ENCODE data around the gene LRRC42. TPM values are rescaled to one million over a fixed set of nuclear protein-coding genes. Genes with fewer than 3 reads are reported as not detected.

The LRRC42 gene
- total and polyA plus RNA-seq, 8 donors = 5.2 to 20.5 (median 6.7) TPM

DNA sequence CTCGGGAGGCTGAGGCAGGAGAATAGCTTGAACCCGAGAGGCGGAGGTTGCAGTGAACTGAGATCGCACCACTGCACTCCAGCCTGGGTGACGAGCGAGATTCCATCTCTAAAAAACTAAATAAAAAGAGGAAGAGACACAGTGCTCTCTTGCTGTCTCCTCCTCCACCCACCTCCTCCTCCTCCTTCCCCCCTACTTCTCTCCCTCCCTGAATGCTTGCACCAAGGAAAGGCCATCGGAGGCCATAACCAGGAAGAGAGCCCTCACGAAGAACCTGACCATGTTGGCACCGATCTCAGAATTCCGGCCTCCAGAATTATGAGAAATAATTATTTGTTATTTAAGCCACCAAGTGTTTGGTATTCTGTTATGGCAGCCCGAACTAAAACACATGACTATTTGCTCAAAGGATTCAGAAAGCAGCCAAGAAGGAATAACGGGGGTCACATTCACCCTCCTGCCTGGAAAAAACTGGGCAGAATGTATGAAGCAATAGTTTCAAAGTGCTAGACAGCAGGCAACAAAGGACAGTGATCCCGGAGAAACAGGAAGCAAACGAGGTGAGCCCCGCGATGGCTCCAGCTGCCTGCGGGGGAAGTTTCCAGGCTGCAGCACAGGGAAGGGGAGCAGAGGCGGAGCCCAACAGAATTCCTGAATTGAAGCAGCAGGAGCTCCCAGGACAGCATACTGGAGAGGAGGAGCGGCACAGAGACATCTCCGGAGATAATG, 36.0 kb downstream of the LRRC42 start:
- intact Hi-C loops (cut with DNase I) = no loop called here
- peak overlapping the region in 3 of 4 donors; percentile 19 to 42 (median 33) for H3K4me3 ChIP-seq
- 38 to 40% methylated on average over 19 to 20 of the region's 20 CpGs for WGBS, 2 donors
- H3K27me3 ChIP-seq = no peaks in the 10 kb centered on the region
- no peaks in the 10 kb centered on the region for H3K9me3 ChIP-seq
- peaks cover 0 to 7% (median 0%) of the 10 kb centered on the region in 3 donors for H3K4me1 ChIP-seq
- peak; percentile 71 to 88 (median 84) for ATAC-seq
- H3K36me3 ChIP-seq = no peaks in the 10 kb centered on the region
- H3K27ac ChIP-seq = peak overlapping the region; percentile 56 to 75 (median 72)
- FAIRE-seq = no peak
- DNase-seq = peak in 5 of 6 donors; percentile 16 to 63 (median 30)
- TF ChIP-seq, protein P1, sequence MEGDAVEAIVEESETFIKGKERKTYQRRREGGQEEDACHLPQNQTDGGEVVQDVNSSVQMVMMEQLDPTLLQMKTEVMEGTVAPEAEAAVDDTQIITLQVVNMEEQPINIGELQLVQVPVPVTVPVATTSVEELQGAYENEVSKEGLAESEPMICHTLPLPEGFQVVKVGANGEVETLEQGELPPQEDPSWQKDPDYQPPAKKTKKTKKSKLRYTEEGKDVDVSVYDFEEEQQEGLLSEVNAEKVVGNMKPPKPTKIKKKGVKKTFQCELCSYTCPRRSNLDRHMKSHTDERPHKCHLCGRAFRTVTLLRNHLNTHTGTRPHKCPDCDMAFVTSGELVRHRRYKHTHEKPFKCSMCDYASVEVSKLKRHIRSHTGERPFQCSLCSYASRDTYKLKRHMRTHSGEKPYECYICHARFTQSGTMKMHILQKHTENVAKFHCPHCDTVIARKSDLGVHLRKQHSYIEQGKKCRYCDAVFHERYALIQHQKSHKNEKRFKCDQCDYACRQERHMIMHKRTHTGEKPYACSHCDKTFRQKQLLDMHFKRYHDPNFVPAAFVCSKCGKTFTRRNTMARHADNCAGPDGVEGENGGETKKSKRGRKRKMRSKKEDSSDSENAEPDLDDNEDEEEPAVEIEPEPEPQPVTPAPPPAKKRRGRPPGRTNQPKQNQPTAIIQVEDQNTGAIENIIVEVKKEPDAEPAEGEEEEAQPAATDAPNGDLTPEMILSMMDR (IDR thresholded peaks at IDR 0.05) = no peak

DNA sequence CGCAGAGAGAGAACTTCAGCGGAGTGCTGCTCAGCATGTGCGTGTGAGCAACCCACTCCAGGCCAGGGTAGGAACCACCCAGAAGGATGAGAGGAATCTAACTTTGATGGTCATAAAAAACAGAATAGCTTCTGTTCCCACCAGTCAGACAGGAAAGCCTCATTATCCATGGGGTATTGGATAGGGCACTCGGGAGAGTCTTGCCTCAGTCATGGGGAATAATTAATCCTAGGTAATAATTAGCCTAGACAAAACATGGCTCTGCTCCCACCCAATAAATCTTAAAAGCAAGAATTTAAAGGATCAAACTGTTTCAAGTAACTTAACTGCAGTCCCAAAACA, 36.6 kb downstream of the LRRC42 start:
- Histone ChIP-seq H3K36me3 (no peaks in the 10 kb centered on the region), H3K9me3 (no peaks in the 10 kb centered on the region), H3K27me3 (no peaks in the 10 kb centered on the region), H3K4me1 (peaks cover 0 to 7% (median 0%) of the 10 kb centered on the region in 3 donors), H3K27ac (peak overlapping the region; percentile 56 to 75 (median 72)), H3K4me3 (peak overlapping the region in 3 of 4 donors; percentile 19 to 42 (median 33))
- peak; percentile 66 to 80 (median 75) for ATAC-seq
- no peak for FAIRE-seq
- intact Hi-C loops (cut with DNase I) = no loop called here
- WGBS, 2 donors = 13 to 24% methylated on average over 4 of the region's 4 CpGs
- DNase-seq = no peak
- TF ChIP-seq, protein P1 (IDR thresholded peaks at IDR 0.05) = no peak

DNA sequence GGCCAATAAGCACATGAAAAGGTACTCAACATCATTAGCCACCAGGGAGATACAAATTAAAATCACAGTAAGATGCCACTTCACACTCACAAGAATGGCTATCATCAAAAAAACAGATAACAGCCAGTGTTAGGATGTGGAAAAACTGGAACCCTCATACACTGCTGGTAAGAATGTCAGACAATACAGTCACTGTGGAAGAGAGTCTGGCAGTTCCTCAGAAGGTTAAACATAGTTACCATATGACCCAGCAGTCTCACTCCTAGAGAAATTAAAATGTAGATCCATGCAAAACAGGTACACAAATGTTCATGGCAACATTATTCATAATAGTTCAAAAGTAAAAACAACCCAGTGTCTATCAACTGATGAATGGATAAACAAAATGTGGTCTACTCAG, 38.6 kb downstream of the LRRC42 start:
- DNase-seq (no peak), FAIRE-seq (no peak), ATAC-seq (no peak)
- H3K27ac ChIP-seq = no peak overlapping the region
- no peaks in the 10 kb centered on the region for H3K27me3 ChIP-seq
- TF ChIP-seq, protein P1 (IDR thresholded peaks at IDR 0.05) = no peak
- intact Hi-C loops (cut with DNase I) = no loop called here
- H3K4me3 ChIP-seq = no peak overlapping the region
- H3K4me1 ChIP-seq = peaks cover 0 to 7% (median 0%) of the 10 kb centered on the region in 3 donors
- no peaks in the 10 kb centered on the region for H3K36me3 ChIP-seq
- H3K9me3 ChIP-seq = no peaks in the 10 kb centered on the region

DNA sequence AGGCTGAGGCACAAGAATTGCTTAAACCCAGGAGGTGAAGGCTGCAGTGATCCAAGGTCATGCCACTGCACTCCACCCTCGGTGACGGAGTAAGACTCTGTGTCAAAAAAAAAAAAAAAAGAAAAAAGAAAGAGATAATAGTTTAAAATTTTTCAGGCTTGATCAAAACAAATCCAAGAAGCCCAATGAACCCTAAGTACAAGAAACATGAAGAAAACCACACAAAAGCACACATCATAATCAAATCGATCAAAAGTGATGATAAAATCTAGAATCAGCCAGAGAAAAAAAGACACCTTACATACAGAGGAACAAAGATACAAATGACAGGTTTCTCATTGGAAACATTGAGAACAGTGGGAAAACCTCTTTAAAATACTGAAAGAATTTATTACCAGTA, 40.3 kb downstream of the LRRC42 start:
- DNase-seq = no peak

More for the DNA sequence above, 40.3 kb downstream of the LRRC42 start:
- H3K27me3 ChIP-seq = no peaks in the 10 kb centered on the region
- H3K4me1 ChIP-seq = peaks cover 0 to 7% (median 0%) of the 10 kb centered on the region in 3 donors
- WGBS, 2 donors = 83 to 91% methylated on average over 3 of the region's 3 CpGs
- no peaks in the 10 kb centered on the region for H3K36me3 ChIP-seq
- ATAC-seq (no peak), FAIRE-seq (no peak)
- intact Hi-C loops (cut with DNase I) = no loop called here
- TF ChIP-seq, protein P1 (IDR thresholded peaks at IDR 0.05) = no peak
- H3K9me3 ChIP-seq = no peaks in the 10 kb centered on the region
- no peak overlapping the region for H3K4me3 ChIP-seq
- no peak overlapping the region for H3K27ac ChIP-seq

Measured in pancreas (tissue), 10 donors.